ENCODE data around the gene RBM12. TPM values are rescaled to one million over a fixed set of nuclear protein-coding genes. Genes with fewer than 3 reads are reported as not detected.
A peak's percentile ranks its signal among the peaks of the same experiment; 100 is the strongest.

RBM12 gene
- polyA plus RNA-seq, 4 donors: 6.9 to 61.6 (median 12.6) TPM

DNA sequence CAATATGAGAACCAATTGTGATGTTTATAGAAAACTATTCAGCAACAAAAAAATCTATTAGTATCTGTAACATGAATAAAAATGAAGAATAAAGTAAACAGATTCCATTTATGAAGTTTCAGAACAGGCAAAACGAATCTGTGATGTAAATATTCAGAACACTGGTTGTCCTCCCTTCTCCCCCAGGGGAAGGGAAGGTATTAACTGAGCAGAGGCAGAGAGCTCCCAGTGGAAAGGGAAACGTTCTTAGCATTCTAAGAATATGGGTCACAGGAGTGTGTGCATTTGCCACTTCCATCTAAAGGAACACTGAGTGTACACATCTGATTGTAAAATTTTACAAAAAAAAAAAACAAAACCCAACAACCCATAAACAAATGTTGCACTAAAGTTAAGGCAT lies 25.9 kb downstream of the RBM12 start:
- no peaks in the 10 kb centered on the region for H3K27me3 ChIP-seq (ENCODE audit: control insufficient read depth in 3 of 3, insufficient read depth in 3 of 3, low read length in 3 of 3)
- H3K4me1 ChIP-seq (ENCODE audit: control insufficient read depth in 3 of 3, insufficient read depth in 2 of 3, low read depth in 1 of 3, low read length in 2 of 3): peaks cover 0 to 10% (median 2%) of the 10 kb centered on the region in 3 donors
- peaks cover 0 to 2% (median 0%) of the 10 kb centered on the region in 3 donors for H3K36me3 ChIP-seq (ENCODE audit: control insufficient read depth in 3 of 3, insufficient read depth in 2 of 3, low read depth in 1 of 3, low read length in 3 of 3)
- WGBS, 3 donors: 52 to 71% (median 63%) methylated on average over 2 of the region's 2 CpGs
- FAIRE-seq: no peak
- DNase-seq: no peak
- H3K27ac ChIP-seq (ENCODE audit: low read depth in 1 of 3, low read length in 2 of 3): no peak overlapping the region
- H3K9me3 ChIP-seq (ENCODE audit: control insufficient read depth in 2 of 2, insufficient read depth in 1 of 2, low read depth in 1 of 2, low read length in 1 of 2): no peaks in the 10 kb centered on the region
- H3K4me3 ChIP-seq (ENCODE audit: low read depth in 1 of 3, low read length in 3 of 3): no peak overlapping the region

DNA sequence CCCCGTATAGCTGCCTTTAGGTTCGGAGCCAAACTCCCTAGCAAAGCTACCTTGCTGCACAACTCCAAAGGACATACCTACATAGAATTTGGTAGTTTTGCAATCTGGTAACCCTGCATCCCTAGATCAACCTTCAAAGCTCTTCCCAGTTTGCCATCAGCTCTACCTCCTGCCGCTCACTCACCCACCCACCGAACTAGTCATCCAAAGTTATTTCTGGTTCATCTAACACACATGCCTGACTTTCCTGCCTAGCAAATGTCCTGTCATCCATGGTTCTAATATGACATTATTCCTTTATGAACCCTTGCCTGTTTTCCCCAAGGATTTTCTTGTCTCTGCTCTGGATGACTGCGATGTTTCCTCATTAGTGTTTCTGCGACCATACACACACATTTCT lies 27.4 kb downstream of the RBM12 start:
- DNase-seq (no peak), FAIRE-seq (no peak)
- peaks cover 0 to 10% (median 2%) of the 10 kb centered on the region in 3 donors for H3K4me1 ChIP-seq (ENCODE audit: control insufficient read depth in 3 of 3, insufficient read depth in 2 of 3, low read depth in 1 of 3, low read length in 2 of 3)
- no peak overlapping the region for H3K27ac ChIP-seq (ENCODE audit: low read depth in 1 of 3, low read length in 2 of 3)
- WGBS, 3 donors: 92 to 94% (median 94%) methylated on average over 6 of the region's 6 CpGs
- no peaks in the 10 kb centered on the region for H3K27me3 ChIP-seq (ENCODE audit: control insufficient read depth in 3 of 3, insufficient read depth in 3 of 3, low read length in 3 of 3)
- peaks cover 0 to 5% (median 0%) of the 10 kb centered on the region in 3 donors for H3K36me3 ChIP-seq (ENCODE audit: control insufficient read depth in 3 of 3, insufficient read depth in 2 of 3, low read depth in 1 of 3, low read length in 3 of 3)
- no peak overlapping the region for H3K4me3 ChIP-seq (ENCODE audit: low read depth in 1 of 3, low read length in 3 of 3)
- H3K9me3 ChIP-seq (ENCODE audit: control insufficient read depth in 2 of 2, insufficient read depth in 1 of 2, low read depth in 1 of 2, low read length in 1 of 2): no peaks in the 10 kb centered on the region

DNA sequence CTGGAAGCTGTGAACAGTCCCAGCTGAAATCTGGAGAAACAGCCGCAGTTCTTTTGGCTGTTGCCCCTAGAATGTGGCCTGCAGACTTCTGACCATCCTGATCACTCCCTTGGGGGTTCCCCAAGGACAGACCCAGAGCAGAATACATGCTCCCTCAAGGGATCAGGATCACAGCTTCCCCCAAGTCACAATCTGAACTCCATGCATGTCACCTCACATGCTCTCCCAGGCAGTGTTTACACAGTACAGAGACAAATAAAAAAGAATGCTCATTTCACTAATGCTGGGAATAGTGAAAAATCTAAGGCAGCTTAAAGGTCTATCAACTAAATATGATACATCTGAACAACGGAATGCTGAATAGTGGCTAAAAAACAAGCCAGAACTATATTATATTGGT lies 28.6 kb downstream of the RBM12 start:
- Histone ChIP-seq H3K36me3 (ENCODE audit: control insufficient read depth in 3 of 3, insufficient read depth in 2 of 3, low read depth in 1 of 3, low read length in 3 of 3) (peaks cover 0 to 16% (median 4%) of the 10 kb centered on the region in 3 donors), H3K27ac (ENCODE audit: low read depth in 1 of 3, low read length in 2 of 3) (no peak overlapping the region), H3K27me3 (ENCODE audit: control insufficient read depth in 3 of 3, insufficient read depth in 3 of 3, low read length in 3 of 3) (no peaks in the 10 kb centered on the region), H3K9me3 (ENCODE audit: control insufficient read depth in 2 of 2, insufficient read depth in 1 of 2, low read depth in 1 of 2, low read length in 1 of 2) (no peaks in the 10 kb centered on the region), H3K4me3 (ENCODE audit: low read depth in 1 of 3, low read length in 3 of 3) (no peak overlapping the region), H3K4me1 (ENCODE audit: control insufficient read depth in 3 of 3, insufficient read depth in 2 of 3, low read depth in 1 of 3, low read length in 2 of 3) (peaks cover 0 to 10% (median 2%) of the 10 kb centered on the region in 3 donors)
- FAIRE-seq (no peak), DNase-seq (no peak)
- WGBS, 3 donors: 87 to 89% (median 88%) methylated on average over 2 of the region's 2 CpGs

DNA sequence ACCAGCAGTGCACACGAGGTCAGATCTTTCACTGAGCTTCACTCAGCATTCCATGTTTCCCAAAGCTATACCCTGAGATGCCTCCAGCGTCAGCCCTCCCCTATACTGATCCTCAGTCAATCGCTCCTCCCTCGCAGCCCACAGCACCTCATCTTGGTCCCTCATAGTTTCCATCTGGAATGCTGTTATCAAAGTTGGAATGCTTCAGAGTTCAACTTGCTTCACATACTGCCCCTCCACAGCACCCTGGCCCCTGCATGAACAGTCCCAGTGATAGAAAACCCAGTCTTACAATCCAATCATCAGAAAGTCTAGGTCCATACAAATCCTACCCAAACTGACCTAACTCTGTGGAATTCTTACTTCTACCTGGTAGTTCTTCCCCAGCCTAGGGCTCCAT lies 29.0 kb downstream of the RBM12 start:
- FAIRE-seq (no peak), DNase-seq (peak in 1 of 2 donors; percentile 45)
- Histone ChIP-seq H3K4me1 (ENCODE audit: control insufficient read depth in 3 of 3, insufficient read depth in 2 of 3, low read depth in 1 of 3, low read length in 2 of 3) (peaks cover 0 to 10% (median 2%) of the 10 kb centered on the region in 3 donors), H3K9me3 (ENCODE audit: control insufficient read depth in 2 of 2, insufficient read depth in 1 of 2, low read depth in 1 of 2, low read length in 1 of 2) (no peaks in the 10 kb centered on the region), H3K27ac (ENCODE audit: low read depth in 1 of 3, low read length in 2 of 3) (no peak overlapping the region), H3K4me3 (ENCODE audit: low read depth in 1 of 3, low read length in 3 of 3) (no peak overlapping the region), H3K27me3 (ENCODE audit: control insufficient read depth in 3 of 3, insufficient read depth in 3 of 3, low read length in 3 of 3) (no peaks in the 10 kb centered on the region), H3K36me3 (ENCODE audit: control insufficient read depth in 3 of 3, insufficient read depth in 2 of 3, low read depth in 1 of 3, low read length in 3 of 3) (peaks cover 0 to 21% (median 6%) of the 10 kb centered on the region in 3 donors)
- WGBS, 3 donors: 81 to 91% (median 82%) methylated on average over 4 of the region's 4 CpGs

DNA sequence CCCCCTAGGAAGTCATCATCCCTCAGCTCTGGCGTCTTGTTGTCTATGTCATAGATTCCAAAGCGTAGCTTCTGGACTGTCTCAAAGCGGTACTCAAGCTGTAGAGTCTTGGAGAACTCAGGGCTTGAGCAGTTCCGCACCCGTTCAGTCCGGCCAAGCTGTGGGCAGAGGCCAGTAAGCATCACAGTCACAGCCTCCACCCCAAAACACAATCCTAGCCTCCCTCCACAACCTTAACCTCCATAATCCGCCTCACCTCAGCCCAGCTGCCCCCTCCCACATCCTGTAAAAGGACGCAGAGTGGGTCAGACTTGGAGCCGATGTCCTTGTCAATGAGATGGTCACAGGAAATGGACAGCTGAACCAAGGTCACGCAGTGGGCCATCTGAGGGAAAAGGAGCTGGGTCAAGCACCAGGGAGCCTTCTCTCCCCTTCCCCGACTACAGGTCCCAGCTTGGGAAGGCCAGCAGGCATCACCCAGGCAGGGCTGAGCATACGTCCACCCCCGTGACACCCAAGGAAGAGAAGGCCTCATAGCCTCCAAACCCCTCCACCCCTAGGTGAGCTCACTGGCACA lies 32.1 kb downstream of the RBM12 start:
- Histone ChIP-seq H3K4me1 (ENCODE audit: control insufficient read depth in 3 of 3, insufficient read depth in 2 of 3, low read depth in 1 of 3, low read length in 2 of 3) (peaks cover 0 to 10% (median 2%) of the 10 kb centered on the region in 3 donors), H3K36me3 (ENCODE audit: control insufficient read depth in 3 of 3, insufficient read depth in 2 of 3, low read depth in 1 of 3, low read length in 3 of 3) (peaks cover 3 to 35% (median 12%) of the 10 kb centered on the region in 3 donors), H3K27ac (ENCODE audit: low read depth in 1 of 3, low read length in 2 of 3) (no peak overlapping the region), H3K9me3 (ENCODE audit: control insufficient read depth in 2 of 2, insufficient read depth in 1 of 2, low read depth in 1 of 2, low read length in 1 of 2) (no peaks in the 10 kb centered on the region), H3K4me3 (ENCODE audit: low read depth in 1 of 3, low read length in 3 of 3) (no peak overlapping the region), H3K27me3 (ENCODE audit: control insufficient read depth in 3 of 3, insufficient read depth in 3 of 3, low read length in 3 of 3) (no peaks in the 10 kb centered on the region)
- FAIRE-seq (no peak), DNase-seq (no peak)
- WGBS, 3 donors: 96 to 97% (median 96%) methylated on average over 13 of the region's 13 CpGs

DNA sequence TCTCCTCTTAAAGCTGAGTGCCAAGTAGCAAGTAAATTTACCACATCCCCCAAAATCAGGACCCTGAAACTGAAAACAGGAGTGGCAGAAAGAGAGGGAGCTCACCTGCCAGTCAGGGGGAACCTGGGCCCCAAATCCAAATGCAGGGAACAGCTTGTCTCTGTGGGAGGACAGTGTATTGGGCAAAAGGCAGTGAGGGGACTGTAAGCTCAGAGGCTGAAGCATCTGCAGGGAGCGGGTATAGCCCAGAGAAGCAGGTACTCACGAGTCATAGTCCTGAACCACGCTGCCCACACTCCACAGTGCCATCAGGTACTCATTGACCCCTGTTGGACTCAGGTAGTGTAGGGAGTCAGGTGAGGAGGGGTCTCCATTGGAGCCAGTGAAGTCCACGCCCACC lies 34.1 kb downstream of the RBM12 start:
- Histone ChIP-seq H3K27ac (ENCODE audit: low read depth in 1 of 3, low read length in 2 of 3) (no peak overlapping the region), H3K9me3 (ENCODE audit: control insufficient read depth in 2 of 2, insufficient read depth in 1 of 2, low read depth in 1 of 2, low read length in 1 of 2) (no peaks in the 10 kb centered on the region), H3K36me3 (ENCODE audit: control insufficient read depth in 3 of 3, insufficient read depth in 2 of 3, low read depth in 1 of 3, low read length in 3 of 3) (peaks cover 3 to 50% (median 15%) of the 10 kb centered on the region in 3 donors), H3K27me3 (ENCODE audit: control insufficient read depth in 3 of 3, insufficient read depth in 3 of 3, low read length in 3 of 3) (no peaks in the 10 kb centered on the region), H3K4me3 (ENCODE audit: low read depth in 1 of 3, low read length in 3 of 3) (no peak overlapping the region), H3K4me1 (ENCODE audit: control insufficient read depth in 3 of 3, insufficient read depth in 2 of 3, low read depth in 1 of 3, low read length in 2 of 3) (peaks cover 0 to 4% (median 0%) of the 10 kb centered on the region in 3 donors)
- no peak for FAIRE-seq
- 93 to 98% (median 94%) methylated on average over 4 of the region's 4 CpGs for WGBS, 3 donors
- DNase-seq: no peak

DNA sequence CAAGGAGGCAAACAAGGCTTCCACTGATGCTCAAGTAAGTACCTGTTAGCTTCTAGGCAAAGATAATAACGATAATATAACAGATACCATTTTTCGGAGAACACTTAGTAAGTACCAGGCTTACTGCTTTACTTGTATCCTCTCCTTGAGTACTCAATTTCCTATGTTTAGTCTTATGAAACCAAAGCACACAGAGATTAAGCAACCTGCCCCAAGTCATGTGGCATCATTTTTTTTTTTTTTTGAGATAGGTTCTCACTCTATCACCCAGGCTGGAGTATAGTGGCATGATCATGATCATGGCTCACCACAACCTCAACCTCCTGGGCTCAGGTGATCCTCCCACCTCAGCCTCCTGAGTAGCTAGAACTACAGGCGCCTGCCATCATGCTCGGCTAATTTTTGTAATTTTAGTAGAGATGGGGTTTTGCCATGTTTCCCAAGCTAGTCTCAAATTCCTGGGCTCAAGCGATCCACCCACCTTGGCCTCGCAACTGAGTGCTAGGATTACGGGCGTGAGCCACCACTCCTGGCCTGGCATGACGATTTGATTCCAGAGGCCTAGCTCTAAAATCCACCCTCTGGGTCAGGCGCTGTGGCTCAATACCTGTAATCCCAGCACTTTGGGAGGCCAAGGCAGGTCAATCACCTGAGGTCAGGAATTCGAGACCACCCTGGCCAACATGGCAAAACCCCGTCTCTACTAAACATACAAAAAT lies 35.1 kb downstream of the RBM12 start:
- H3K27ac ChIP-seq (ENCODE audit: low read depth in 1 of 3, low read length in 2 of 3): no peak overlapping the region
- FAIRE-seq (no peak), DNase-seq (no peak)
- no peaks in the 10 kb centered on the region for H3K27me3 ChIP-seq (ENCODE audit: control insufficient read depth in 3 of 3, insufficient read depth in 3 of 3, low read length in 3 of 3)
- peaks cover 5 to 58% (median 15%) of the 10 kb centered on the region in 3 donors for H3K36me3 ChIP-seq (ENCODE audit: control insufficient read depth in 3 of 3, insufficient read depth in 2 of 3, low read depth in 1 of 3, low read length in 3 of 3)
- H3K4me1 ChIP-seq (ENCODE audit: control insufficient read depth in 3 of 3, insufficient read depth in 2 of 3, low read depth in 1 of 3, low read length in 2 of 3): no peaks in the 10 kb centered on the region
- H3K9me3 ChIP-seq (ENCODE audit: control insufficient read depth in 2 of 2, insufficient read depth in 1 of 2, low read depth in 1 of 2, low read length in 1 of 2): no peaks in the 10 kb centered on the region
- no peak overlapping the region for H3K4me3 ChIP-seq (ENCODE audit: low read depth in 1 of 3, low read length in 3 of 3)
- WGBS, 3 donors: 97 to 100% (median 97%) methylated on average over 12 of the region's 12 CpGs

DNA sequence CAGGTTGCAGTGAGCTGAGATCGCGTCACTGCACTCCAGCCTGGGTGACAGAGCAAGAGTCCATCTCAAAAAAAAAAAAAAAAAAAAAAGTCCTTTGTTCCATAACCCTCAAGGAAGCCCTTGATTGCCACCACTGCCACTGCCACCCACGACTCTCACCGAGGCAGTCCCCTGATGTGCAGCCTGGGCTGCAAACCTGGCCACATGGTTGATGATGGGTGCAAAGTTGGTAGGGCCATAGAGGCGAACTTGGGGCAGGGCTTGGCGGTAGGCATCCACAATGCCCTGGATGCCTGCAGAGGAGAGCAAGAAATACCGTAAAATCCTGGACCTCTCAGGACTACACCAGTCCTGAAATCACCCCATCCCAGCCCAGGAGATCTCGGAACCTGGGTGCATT lies 37.6 kb downstream of the RBM12 start:
- FAIRE-seq (no peak), DNase-seq (no peak)
- H3K27me3 ChIP-seq (ENCODE audit: control insufficient read depth in 3 of 3, insufficient read depth in 3 of 3, low read length in 3 of 3): no peaks in the 10 kb centered on the region
- H3K27ac ChIP-seq (ENCODE audit: low read depth in 1 of 3, low read length in 2 of 3): no peak overlapping the region
- no peak overlapping the region for H3K4me3 ChIP-seq (ENCODE audit: low read depth in 1 of 3, low read length in 3 of 3)
- WGBS, 3 donors: 95 to 97% (median 95%) methylated on average over 8 of the region's 8 CpGs
- no peaks in the 10 kb centered on the region for H3K9me3 ChIP-seq (ENCODE audit: control insufficient read depth in 2 of 2, insufficient read depth in 1 of 2, low read depth in 1 of 2, low read length in 1 of 2)
- no peaks in the 10 kb centered on the region for H3K4me1 ChIP-seq (ENCODE audit: control insufficient read depth in 3 of 3, insufficient read depth in 2 of 3, low read depth in 1 of 3, low read length in 2 of 3)
- H3K36me3 ChIP-seq (ENCODE audit: control insufficient read depth in 3 of 3, insufficient read depth in 2 of 3, low read depth in 1 of 3, low read length in 3 of 3): peaks cover 5 to 54% (median 15%) of the 10 kb centered on the region in 3 donors

Data from small intestine (tissue), 7 donors.